Urinary bladder (tissue), 4 donors: Measurements from ENCODE around the gene TUT1. TPM values are rescaled to one million over a fixed set of nuclear protein-coding genes. Genes with fewer than 3 reads are reported as not detected.
"Not testable (repeated sequence)": the region's sequence is repeated elsewhere in the genome, so short reads cannot be mapped to it uniquely, and the experiment has no call there.

Source experiments
- DNase-seq: peaks from one replicate; pipeline ENCODE4 v3.0.0-alpha.2; 2015; ENCODE audit errors: extremely low spot score
- H3K27ac ChIP-seq: one replicate; pipeline ENCODE4 v1.5.1; 2013; ENCODE audit warnings: low read depth, mild to moderate bottlenecking, moderate library complexity
- H3K36me3 ChIP-seq: one replicate; pipeline ENCODE4 v1.6.1; 2013; ENCODE audit warnings: mild to moderate bottlenecking, moderate library complexity; ENCODE audit not compliant: insufficient read depth
- H3K4me1 ChIP-seq: one replicate; pipeline ENCODE4 v1.6.1; 2013; ENCODE audit warnings: mild to moderate bottlenecking, moderate library complexity; ENCODE audit not compliant: insufficient read depth
- H3K4me3 ChIP-seq: one replicate; pipeline ENCODE4 v1.5.1; 2013; ENCODE audit warnings: low read depth, low read length
- WGBS: extraction: QIAGEN DNeasy Blood & Tissue Kit; methylation state at CpG from one replicate; pipeline ENCODE4 v1.1.7; 2013; 5-methylcytosine and 5-hydroxymethylcytosine counted together
- polyA plus RNA-seq: library from polyadenylated mRNA; stranded (reverse); fragments of 200-250 nt; gene quantifications from one replicate; pipeline ENCODE4 v1.2.3, GENCODE V29; 2013
- total RNA-seq: library from RNA; depleted of rRNA; stranded (reverse); fragments of >200 nt; gene quantifications from one replicate; pipeline ENCODE4 v1.2.3, GENCODE V29; 2014
- donor health status: healthy with polysubstance abuse.
- donor health status: healthy.

TUT1 gene
- total and polyA plus RNA-seq, 2 donors = 5.1 to 14.3 TPM

- 8% methylated on average over 4 of the region's 4 CpGs for WGBS
- Histone ChIP-seq H3K4me3 (no peak overlapping the region), H3K36me3 (no peaks in the 10 kb centered on the region), H3K27ac (peak overlapping the region; percentile 85), H3K4me1 (no peaks in the 10 kb centered on the region)
- DNase-seq = no peak
These were observed 38.7 kb downstream of the TUT1 start for GRCh38 chr11:62552485-62553079.

- H3K36me3 ChIP-seq, DNase-seq, H3K4me1 ChIP-seq, H3K27ac ChIP-seq, H3K4me3 ChIP-seq: not testable (repeated sequence)
- WGBS = 95% methylated on average over 2 of the region's 2 CpGs
These were observed 40.8 kb downstream of the TUT1 start for GRCh38 chr11:62550478-62550877.

GRCh38 chr11:62548545-62549335, 42.6 kb downstream of the TUT1 start:
- H3K4me1 ChIP-seq = no peaks in the 10 kb centered on the region
- no peak overlapping the region for H3K4me3 ChIP-seq
- no peaks in the 10 kb centered on the region for H3K36me3 ChIP-seq
- DNase-seq = no peak
- H3K27ac ChIP-seq = peak overlapping the region; percentile 24
- WGBS = 53% methylated on average over 17 of the region's 17 CpGs

GRCh38 chr11:62547691-62548281, 43.5 kb downstream of the TUT1 start:
- 39% methylated on average over 8 of the region's 8 CpGs for WGBS
- Histone ChIP-seq H3K4me3 (peak overlapping the region; percentile 95), H3K4me1 (no peaks in the 10 kb centered on the region), H3K36me3 (no peaks in the 10 kb centered on the region), H3K27ac (peak overlapping the region; percentile 79)
- no peak for DNase-seq

GRCh38 chr11:62546929-62547625, 44.2 kb downstream of the TUT1 start:
- no peak for DNase-seq
- Histone ChIP-seq H3K36me3 (no peaks in the 10 kb centered on the region), H3K4me1 (no peaks in the 10 kb centered on the region), H3K4me3 (peak overlapping the region; percentile 95), H3K27ac (peak overlapping the region; percentile 79)
- WGBS = 6% methylated on average over 40 of the region's 40 CpGs

- under 1% methylated on average over 69 of the region's 69 CpGs for WGBS
- H3K4me3 ChIP-seq = peak within 1 kb of the TSS; percentile 95
- DNase-seq = no peak
- no peaks in the 10 kb centered on the region for H3K4me1 ChIP-seq
- H3K36me3 ChIP-seq = no peaks in the 10 kb centered on the region
- peak within 1 kb of the TSS; percentile 98 for H3K27ac ChIP-seq
These were observed 44.9 kb downstream of the TUT1 start, which contains the start of gene AHNAK for GRCh38 chr11:62546244-62546928. Gene AHNAK, minus strand, starts transcription at chr11:62546806. Its CDS starts 10,708 bp downstream, at chr11:62536098.

- Histone ChIP-seq H3K4me3 (peak overlapping the region; percentile 95), H3K4me1 (no peaks in the 10 kb centered on the region), H3K36me3 (no peaks in the 10 kb centered on the region), H3K27ac (peak overlapping the region; percentile 98)
- peak; percentile 91 for DNase-seq
- 0% methylated on average over 59 of the region's 59 CpGs for WGBS
These were observed 45.7 kb downstream of the TUT1 start for GRCh38 chr11:62545437-62546243.

- Histone ChIP-seq H3K4me1 (no peaks in the 10 kb centered on the region), H3K36me3 (no peaks in the 10 kb centered on the region), H3K4me3 (peak overlapping the region; percentile 95), H3K27ac (peak overlapping the region; percentile 84)
- no peak for DNase-seq
- under 1% methylated on average over 32 of the region's 32 CpGs for WGBS
These were observed 46.5 kb downstream of the TUT1 start for GRCh38 chr11:62544581-62545436.

- no peak for DNase-seq
- H3K4me1 ChIP-seq = peaks cover 5% of the 10 kb centered on the region
- H3K27ac ChIP-seq = peak overlapping the region; percentile 84
- H3K36me3 ChIP-seq = no peaks in the 10 kb centered on the region
- peak overlapping the region; percentile 95 for H3K4me3 ChIP-seq
- 7% methylated on average over 22 of the region's 22 CpGs for WGBS
These were observed 47.5 kb downstream of the TUT1 start for GRCh38 chr11:62543680-62544444.

- H3K36me3 ChIP-seq = no peaks in the 10 kb centered on the region
- no peak for DNase-seq
- H3K4me1 ChIP-seq = peaks cover 10% of the 10 kb centered on the region
- 2% methylated on average over 30 of the region's 30 CpGs for WGBS
- peak overlapping the region; percentile 95 for H3K4me3 ChIP-seq
- peak overlapping the region; percentile 84 for H3K27ac ChIP-seq
These were observed 48.4 kb downstream of the TUT1 start for GRCh38 chr11:62542750-62543567.
